ENCODE measurements around the gene PRRT2. TPM values are rescaled to one million over a fixed set of nuclear protein-coding genes. Genes with fewer than 3 reads are reported as not detected.
A peak's percentile ranks its signal among the peaks of the same experiment; 100 is the strongest.

Gene PRRT2
- total RNA-seq, 1 experiment from 2014 or later = 20.5 TPM

DNA sequence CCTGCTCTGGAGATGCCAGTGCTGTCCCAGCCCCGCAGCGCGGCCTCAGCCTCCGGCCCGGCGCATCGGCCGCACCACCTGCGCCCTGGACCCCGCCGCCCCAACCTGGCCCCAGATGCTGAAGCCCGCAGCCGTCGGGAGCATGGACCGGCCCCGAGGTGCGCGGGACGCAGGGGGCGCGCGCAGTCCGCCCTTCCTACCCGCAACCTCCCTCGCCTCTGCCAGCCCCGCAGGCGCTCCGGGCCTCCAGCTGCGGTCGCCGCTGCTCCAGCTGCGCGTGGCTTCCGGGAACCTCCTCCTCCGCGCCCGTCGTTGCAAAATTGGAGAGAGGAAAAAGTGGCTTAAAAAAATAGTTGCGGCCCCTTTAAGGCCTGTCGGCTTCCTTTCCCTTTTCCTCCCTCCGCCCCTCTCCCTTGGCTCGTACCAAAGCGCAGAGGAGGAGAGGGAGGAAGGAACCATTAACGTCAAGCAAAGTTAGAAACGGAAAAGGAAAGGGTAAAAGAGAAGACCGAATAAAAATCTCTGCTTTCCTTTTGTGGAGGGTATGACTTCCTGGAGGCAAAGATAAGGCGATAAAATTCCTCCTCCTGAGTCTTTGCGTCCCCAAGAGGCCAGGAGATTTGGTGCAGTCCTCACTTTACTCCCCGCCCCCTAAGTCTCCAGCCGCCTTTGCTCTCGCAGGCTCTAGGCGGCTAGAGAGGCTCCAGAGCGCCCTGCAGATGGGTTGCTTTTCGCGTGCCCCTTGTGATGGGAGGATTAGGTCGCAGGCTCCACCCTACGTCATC lies 51.1 kb downstream of the PRRT2 start, which contains the start of gene CDIPT (continued):
- TF ChIP-seq, protein P1, sequence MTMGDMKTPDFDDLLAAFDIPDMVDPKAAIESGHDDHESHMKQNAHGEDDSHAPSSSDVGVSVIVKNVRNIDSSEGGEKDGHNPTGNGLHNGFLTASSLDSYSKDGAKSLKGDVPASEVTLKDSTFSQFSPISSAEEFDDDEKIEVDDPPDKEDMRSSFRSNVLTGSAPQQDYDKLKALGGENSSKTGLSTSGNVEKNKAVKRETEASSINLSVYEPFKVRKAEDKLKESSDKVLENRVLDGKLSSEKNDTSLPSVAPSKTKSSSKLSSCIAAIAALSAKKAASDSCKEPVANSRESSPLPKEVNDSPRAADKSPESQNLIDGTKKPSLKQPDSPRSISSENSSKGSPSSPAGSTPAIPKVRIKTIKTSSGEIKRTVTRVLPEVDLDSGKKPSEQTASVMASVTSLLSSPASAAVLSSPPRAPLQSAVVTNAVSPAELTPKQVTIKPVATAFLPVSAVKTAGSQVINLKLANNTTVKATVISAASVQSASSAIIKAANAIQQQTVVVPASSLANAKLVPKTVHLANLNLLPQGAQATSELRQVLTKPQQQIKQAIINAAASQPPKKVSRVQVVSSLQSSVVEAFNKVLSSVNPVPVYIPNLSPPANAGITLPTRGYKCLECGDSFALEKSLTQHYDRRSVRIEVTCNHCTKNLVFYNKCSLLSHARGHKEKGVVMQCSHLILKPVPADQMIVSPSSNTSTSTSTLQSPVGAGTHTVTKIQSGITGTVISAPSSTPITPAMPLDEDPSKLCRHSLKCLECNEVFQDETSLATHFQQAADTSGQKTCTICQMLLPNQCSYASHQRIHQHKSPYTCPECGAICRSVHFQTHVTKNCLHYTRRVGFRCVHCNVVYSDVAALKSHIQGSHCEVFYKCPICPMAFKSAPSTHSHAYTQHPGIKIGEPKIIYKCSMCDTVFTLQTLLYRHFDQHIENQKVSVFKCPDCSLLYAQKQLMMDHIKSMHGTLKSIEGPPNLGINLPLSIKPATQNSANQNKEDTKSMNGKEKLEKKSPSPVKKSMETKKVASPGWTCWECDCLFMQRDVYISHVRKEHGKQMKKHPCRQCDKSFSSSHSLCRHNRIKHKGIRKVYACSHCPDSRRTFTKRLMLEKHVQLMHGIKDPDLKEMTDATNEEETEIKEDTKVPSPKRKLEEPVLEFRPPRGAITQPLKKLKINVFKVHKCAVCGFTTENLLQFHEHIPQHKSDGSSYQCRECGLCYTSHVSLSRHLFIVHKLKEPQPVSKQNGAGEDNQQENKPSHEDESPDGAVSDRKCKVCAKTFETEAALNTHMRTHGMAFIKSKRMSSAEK (CRISPR knock-in tag; IDR thresholded peaks at IDR 0.05; ENCODE audit: borderline replicate concordance) = no peak
- no peak for TF ChIP-seq TEAD4 (CRISPR knock-in tag; IDR thresholded peaks at IDR 0.05)
- TF ChIP-seq, protein P2, sequence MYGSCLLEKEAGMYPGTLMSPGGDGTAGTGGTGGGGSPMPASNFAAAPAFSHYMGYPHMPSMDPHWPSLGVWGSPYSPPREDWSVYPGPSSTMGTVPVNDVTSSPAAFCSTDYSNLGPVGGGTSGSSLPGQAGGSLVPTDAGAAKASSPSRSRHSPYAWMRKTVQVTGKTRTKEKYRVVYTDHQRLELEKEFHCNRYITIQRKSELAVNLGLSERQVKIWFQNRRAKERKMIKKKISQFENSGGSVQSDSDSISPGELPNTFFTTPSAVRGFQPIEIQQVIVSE (CRISPR knock-in tag; IDR thresholded peaks at IDR 0.05; ENCODE audit: borderline replicate concordance) = no peak
- TF ChIP-seq, protein P3, sequence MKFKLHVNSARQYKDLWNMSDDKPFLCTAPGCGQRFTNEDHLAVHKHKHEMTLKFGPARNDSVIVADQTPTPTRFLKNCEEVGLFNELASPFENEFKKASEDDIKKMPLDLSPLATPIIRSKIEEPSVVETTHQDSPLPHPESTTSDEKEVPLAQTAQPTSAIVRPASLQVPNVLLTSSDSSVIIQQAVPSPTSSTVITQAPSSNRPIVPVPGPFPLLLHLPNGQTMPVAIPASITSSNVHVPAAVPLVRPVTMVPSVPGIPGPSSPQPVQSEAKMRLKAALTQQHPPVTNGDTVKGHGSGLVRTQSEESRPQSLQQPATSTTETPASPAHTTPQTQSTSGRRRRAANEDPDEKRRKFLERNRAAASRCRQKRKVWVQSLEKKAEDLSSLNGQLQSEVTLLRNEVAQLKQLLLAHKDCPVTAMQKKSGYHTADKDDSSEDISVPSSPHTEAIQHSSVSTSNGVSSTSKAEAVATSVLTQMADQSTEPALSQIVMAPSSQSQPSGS (CRISPR knock-in tag; IDR thresholded peaks at IDR 0.05; ENCODE audit: borderline replicate concordance, low read depth) = no peak
- TF ChIP-seq, protein P4, sequence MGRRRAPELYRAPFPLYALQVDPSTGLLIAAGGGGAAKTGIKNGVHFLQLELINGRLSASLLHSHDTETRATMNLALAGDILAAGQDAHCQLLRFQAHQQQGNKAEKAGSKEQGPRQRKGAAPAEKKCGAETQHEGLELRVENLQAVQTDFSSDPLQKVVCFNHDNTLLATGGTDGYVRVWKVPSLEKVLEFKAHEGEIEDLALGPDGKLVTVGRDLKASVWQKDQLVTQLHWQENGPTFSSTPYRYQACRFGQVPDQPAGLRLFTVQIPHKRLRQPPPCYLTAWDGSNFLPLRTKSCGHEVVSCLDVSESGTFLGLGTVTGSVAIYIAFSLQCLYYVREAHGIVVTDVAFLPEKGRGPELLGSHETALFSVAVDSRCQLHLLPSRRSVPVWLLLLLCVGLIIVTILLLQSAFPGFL (CRISPR knock-in tag; IDR thresholded peaks at IDR 0.05; ENCODE audit: borderline replicate concordance) = no peak
- 0 out of 2 replicates have a peak, but pooled peaks have one; percentile 17 for TF ChIP-seq TP53 (CRISPR knock-in tag; IDR thresholded peaks at IDR 0.05)
- peak; percentile 65; the same call in 1 of the 2 replicates for TF ChIP-seq GABPB1 (CRISPR knock-in tag; IDR thresholded peaks at IDR 0.05)
- TF ChIP-seq NR2C2 (CRISPR knock-in tag; IDR thresholded peaks at IDR 0.05) = no peak
- TF ChIP-seq ZNF423 (CRISPR knock-in tag; IDR thresholded peaks at IDR 0.05) = peak; percentile 82
- TF ChIP-seq, protein P5, sequence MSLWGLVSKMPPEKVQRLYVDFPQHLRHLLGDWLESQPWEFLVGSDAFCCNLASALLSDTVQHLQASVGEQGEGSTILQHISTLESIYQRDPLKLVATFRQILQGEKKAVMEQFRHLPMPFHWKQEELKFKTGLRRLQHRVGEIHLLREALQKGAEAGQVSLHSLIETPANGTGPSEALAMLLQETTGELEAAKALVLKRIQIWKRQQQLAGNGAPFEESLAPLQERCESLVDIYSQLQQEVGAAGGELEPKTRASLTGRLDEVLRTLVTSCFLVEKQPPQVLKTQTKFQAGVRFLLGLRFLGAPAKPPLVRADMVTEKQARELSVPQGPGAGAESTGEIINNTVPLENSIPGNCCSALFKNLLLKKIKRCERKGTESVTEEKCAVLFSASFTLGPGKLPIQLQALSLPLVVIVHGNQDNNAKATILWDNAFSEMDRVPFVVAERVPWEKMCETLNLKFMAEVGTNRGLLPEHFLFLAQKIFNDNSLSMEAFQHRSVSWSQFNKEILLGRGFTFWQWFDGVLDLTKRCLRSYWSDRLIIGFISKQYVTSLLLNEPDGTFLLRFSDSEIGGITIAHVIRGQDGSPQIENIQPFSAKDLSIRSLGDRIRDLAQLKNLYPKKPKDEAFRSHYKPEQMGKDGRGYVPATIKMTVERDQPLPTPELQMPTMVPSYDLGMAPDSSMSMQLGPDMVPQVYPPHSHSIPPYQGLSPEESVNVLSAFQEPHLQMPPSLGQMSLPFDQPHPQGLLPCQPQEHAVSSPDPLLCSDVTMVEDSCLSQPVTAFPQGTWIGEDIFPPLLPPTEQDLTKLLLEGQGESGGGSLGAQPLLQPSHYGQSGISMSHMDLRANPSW (CRISPR knock-in tag; conservative IDR thresholded peaks at IDR 0.05; ENCODE audit: low read depth) = no peak
- TF ChIP-seq NR1H2 (CRISPR knock-in tag; IDR thresholded peaks at IDR 0.05) = no peak
- no peak for TF ChIP-seq KAT7 (CRISPR knock-in tag; IDR thresholded peaks at IDR 0.05; ENCODE audit: borderline replicate concordance)
- TF ChIP-seq, protein P6, sequence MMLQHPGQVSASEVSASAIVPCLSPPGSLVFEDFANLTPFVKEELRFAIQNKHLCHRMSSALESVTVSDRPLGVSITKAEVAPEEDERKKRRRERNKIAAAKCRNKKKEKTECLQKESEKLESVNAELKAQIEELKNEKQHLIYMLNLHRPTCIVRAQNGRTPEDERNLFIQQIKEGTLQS (CRISPR knock-in tag; conservative IDR thresholded peaks at IDR 0.05) = no peak
- TF ChIP-seq JUN (CRISPR knock-in tag; IDR thresholded peaks at IDR 0.05) = peak; percentile 70; the same call in 1 of the 2 replicates
- TF ChIP-seq CBFB (CRISPR knock-in tag; IDR thresholded peaks at IDR 0.05; ENCODE audit: low read depth) = peak; percentile 62; the same call in 1 of the 2 replicates
- TF ChIP-seq, protein P7, sequence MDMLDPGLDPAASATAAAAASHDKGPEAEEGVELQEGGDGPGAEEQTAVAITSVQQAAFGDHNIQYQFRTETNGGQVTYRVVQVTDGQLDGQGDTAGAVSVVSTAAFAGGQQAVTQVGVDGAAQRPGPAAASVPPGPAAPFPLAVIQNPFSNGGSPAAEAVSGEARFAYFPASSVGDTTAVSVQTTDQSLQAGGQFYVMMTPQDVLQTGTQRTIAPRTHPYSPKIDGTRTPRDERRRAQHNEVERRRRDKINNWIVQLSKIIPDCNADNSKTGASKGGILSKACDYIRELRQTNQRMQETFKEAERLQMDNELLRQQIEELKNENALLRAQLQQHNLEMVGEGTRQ (CRISPR knock-in tag; IDR thresholded peaks at IDR 0.05) = 0 out of 2 replicates have a peak, but pooled peaks have one; percentile 25
- no peak for TF ChIP-seq IRF2 (CRISPR knock-in tag; IDR thresholded peaks at IDR 0.05; ENCODE audit: borderline replicate concordance, low read depth)
- TF ChIP-seq, protein P8, sequence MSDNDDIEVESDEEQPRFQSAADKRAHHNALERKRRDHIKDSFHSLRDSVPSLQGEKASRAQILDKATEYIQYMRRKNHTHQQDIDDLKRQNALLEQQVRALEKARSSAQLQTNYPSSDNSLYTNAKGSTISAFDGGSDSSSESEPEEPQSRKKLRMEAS (CRISPR knock-in tag; IDR thresholded peaks at IDR 0.05) = peak; percentile 24; the same call in 1 of the 2 replicates
- TF ChIP-seq PRRX2 (CRISPR knock-in tag; IDR thresholded peaks at IDR 0.05) = no peak
- no peak for TF ChIP-seq HMGA2 (CRISPR knock-in tag; IDR thresholded peaks at IDR 0.05)
- no peak for TF ChIP-seq SOX15 (CRISPR knock-in tag; IDR thresholded peaks at IDR 0.05)
- TF ChIP-seq, protein P9, sequence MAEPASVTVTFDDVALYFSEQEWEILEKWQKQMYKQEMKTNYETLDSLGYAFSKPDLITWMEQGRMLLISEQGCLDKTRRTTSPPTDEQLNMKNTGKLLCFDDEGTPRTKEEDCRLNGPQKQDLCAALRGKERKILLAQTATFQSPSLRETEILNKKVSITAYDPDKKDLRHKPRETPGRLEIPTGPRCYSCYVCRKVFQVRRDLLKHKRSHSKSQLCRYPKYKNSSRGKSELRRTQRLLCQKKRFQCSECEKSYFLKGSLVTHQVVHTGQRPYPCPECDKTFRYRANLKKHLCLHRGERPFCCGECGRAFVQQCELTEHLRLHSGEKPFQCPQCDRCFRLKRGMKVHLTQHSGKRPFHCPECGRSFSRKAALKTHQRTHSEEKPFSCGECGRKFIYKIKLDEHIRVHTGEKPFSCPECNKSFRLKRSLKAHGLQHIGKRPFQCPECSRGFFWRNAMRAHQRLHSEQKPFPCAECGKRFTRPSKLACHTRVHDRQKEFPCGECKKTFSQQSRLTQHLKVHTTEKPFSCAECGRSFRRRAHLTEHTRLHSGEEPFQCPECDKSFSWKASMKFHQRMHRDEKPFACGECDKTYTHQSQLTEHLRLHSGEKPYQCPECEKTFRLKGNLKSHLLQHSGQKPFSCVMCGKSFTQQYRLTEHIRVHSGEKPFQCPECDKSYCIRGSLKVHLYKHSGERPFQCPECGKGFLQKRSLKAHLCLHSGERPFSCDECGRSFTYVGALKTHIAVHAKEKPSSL (CRISPR knock-in tag; conservative IDR thresholded peaks at IDR 0.05) = no peak
- TF ChIP-seq RELA (CRISPR knock-in tag; IDR thresholded peaks at IDR 0.05; ENCODE audit: borderline replicate concordance) = 0 out of 2 replicates have a peak, but pooled peaks have one; percentile 40
- peak; percentile 12; the same call in 1 of the 2 replicates for TF ChIP-seq TEAD1 (CRISPR knock-in tag; IDR thresholded peaks at IDR 0.05)
